Adipose tissue (tissue), 3 donors: Measurements from ENCODE around the gene CTXN1. TPM values are rescaled to one million over a fixed set of nuclear protein-coding genes. Genes with fewer than 3 reads are reported as not detected.
"Not testable (repeated sequence)": the region's sequence is repeated elsewhere in the genome, so short reads cannot be mapped to it uniquely, and the experiment has no call there.

Source experiments
- H3K27ac ChIP-seq: one replicate; pipeline ENCODE4 v1.5.1; 2013; ENCODE audit warnings: low read depth, low read length
- WGBS, 3 donors: extraction: QIAGEN DNeasy Blood & Tissue Kit; methylation state at CpG; one replicate each; pipeline ENCODE4 v1.1.7; 2013; 5-methylcytosine and 5-hydroxymethylcytosine counted together
- polyA plus RNA-seq, 3 donors: library from polyadenylated mRNA; stranded (reverse); fragments of 200-250 nt; gene quantifications; one replicate each; pipeline ENCODE4 v1.2.3, GENCODE V29; 2013
- donor health status: healthy with polysubstance abuse.
- donor health status: Bipolar disorder and iron deficiency.
- donor health status: healthy.

CTXN1 gene
- polyA plus RNA-seq, 3 donors = 0.36 to 1.3 (median 0.86) TPM

GRCh38 chr19:7918615-7919421 is 7.1 kb downstream of the CTXN1 start:
- H3K27ac ChIP-seq = no peak overlapping the region
- WGBS, 3 donors = 46 to 52% (median 47%) methylated on average over 41 to 42 of the region's 42 CpGs

GRCh38 chr19:7918062-7918614 is 7.8 kb downstream of the CTXN1 start:
- H3K27ac ChIP-seq = not testable (repeated sequence)
- WGBS, 3 donors = 31 to 40% (median 37%) methylated on average over 27 to 29 of the region's 29 CpGs

GRCh38 chr19:7917267-7918061 is 8.5 kb downstream of the CTXN1 start:
- no peak overlapping the region for H3K27ac ChIP-seq
- WGBS, 3 donors = 1 to 3% (median 2%) methylated on average over 54 to 71 of the region's 71 CpGs

- 8 to 11% (median 9%) methylated on average over 8 to 12 of the region's 12 CpGs for WGBS, 3 donors
- no peak overlapping the region for H3K27ac ChIP-seq
Measured at GRCh38 chr19:7916955-7917266, 9.0 kb downstream of the CTXN1 start.

- WGBS, 3 donors = 1 to 2% (median 1%) methylated on average over 91 to 104 of the region's 104 CpGs
- no peak overlapping the region for H3K27ac ChIP-seq
Measured at GRCh38 chr19:7916103-7916954, 9.6 kb downstream of the CTXN1 start.

GRCh38 chr19:7915250-7916102 is 10.5 kb downstream of the CTXN1 start:
- WGBS, 3 donors = 46 to 49% (median 48%) methylated on average over 22 to 24 of the region's 24 CpGs
- H3K27ac ChIP-seq = no peak overlapping the region

- H3K27ac ChIP-seq = no peak within 1 kb of the TSS
- WGBS, 3 donors = 46 to 69% (median 66%) methylated on average over 9 to 12 of the region's 12 CpGs
Measured at GRCh38 chr19:7914598-7915045, 11.3 kb downstream of the CTXN1 start, which contains the start of gene TGFBR3L. Gene TGFBR3L (plus strand): TSS chr19:7914830.

- WGBS, 3 donors = 59 to 61% (median 61%) methylated on average over 12 of the region's 12 CpGs
- no peak overlapping the region for H3K27ac ChIP-seq
Measured at GRCh38 chr19:7914099-7914498, 11.8 kb downstream of the CTXN1 start.

- H3K27ac ChIP-seq = no peak overlapping the region
- 83 to 90% (median 90%) methylated on average over 10 of the region's 10 CpGs for WGBS, 3 donors
Measured at GRCh38 chr19:7913652-7914051, 12.3 kb downstream of the CTXN1 start.

GRCh38 chr19:7912697-7913564 is 13.0 kb downstream of the CTXN1 start:
- no peak overlapping the region for H3K27ac ChIP-seq
- 92 to 93% (median 92%) methylated on average over 35 to 39 of the region's 39 CpGs for WGBS, 3 donors

- WGBS, 3 donors = 89 to 96% (median 89%) methylated on average over 23 to 31 of the region's 31 CpGs
- H3K27ac ChIP-seq = no peak overlapping the region
Measured at GRCh38 chr19:7912144-7912696, 13.7 kb downstream of the CTXN1 start.

GRCh38 chr19:7911508-7912143 is 14.3 kb downstream of the CTXN1 start:
- no peak overlapping the region for H3K27ac ChIP-seq
- WGBS, 3 donors = 88 to 92% (median 90%) methylated on average over 17 to 18 of the region's 18 CpGs

- no peak overlapping the region for H3K27ac ChIP-seq
- WGBS, 3 donors = 91 to 93% (median 93%) methylated on average over 50 to 54 of the region's 54 CpGs
Measured at GRCh38 chr19:7910321-7911161, 15.4 kb downstream of the CTXN1 start.

- H3K27ac ChIP-seq = no peak overlapping the region
- WGBS, 3 donors = 92 to 96% (median 95%) methylated on average over 12 to 21 of the region's 21 CpGs
Measured at GRCh38 chr19:7909471-7910067, 16.4 kb downstream of the CTXN1 start.
